HG02763 (cell line): Measurements from ENCODE around the gene SEMA3C.

Source experiments
- ATAC-seq: cut with Tn5 transposase; IDR thresholded peaks from one replicate; pipeline ENCODE4 v1.9.1; 2021; ENCODE audit warnings: mild to moderate bottlenecking, moderate library complexity; ENCODE audit not compliant: unreplicated experiment

Gene SEMA3C

GRCh38 chr7:80890426-80891258 is 28.2 kb downstream of the SEMA3C start:
- ATAC-seq: no peak

- no peak for ATAC-seq
Measured at GRCh38 chr7:80889525-80889924, 29.3 kb downstream of the SEMA3C start.

DNA sequence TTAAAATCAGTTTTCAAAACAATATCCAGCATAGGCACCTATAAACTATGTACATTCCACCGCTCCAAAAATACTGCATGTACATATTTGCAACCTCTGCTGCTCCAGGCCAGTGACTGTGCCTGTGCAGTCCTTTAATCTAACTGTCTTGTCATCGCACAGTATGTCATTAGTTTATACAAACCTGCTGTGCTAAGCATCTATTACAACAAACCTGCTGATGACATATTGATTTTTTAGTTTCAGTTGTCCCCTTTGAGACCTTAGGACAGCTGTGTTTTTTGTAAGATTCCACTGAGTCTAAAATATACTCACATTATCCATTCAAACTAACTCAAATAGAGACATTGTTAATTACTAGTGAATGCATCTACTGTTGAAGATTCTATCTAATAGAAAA is 33.1 kb downstream of the SEMA3C start:
- ATAC-seq: no peak

DNA sequence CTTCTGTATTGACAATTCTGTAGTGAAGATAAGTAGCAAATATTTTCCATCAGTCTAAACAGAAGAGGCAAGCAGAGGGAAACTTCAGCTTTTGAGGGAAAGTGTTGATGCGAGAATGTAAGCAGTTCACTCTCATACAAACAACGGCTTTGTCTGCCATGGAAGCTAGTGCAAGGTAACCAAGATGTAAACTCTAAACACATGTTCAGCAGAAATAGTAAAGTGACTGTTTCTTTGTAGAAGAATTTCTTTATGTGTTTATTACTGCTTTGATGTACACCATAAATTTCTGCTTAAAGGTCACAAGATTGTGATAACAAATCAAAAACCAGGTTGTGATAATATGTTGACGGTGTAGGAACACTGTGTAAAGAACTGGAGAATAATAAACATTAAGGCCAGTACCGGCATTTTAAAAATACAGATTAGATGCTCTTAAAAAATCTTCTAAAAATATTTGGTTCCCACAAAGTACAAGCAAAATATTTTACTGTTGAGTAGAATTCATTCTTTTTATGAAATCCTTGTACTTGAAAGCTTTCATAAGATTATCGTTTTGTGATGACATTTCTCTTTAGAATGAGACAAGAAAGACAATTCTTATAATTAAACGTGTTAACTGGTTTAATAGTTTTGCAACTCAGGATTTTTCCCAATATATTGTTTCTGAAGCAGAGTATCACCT is 34.2 kb downstream of the SEMA3C start:
- ATAC-seq: no peak

DNA sequence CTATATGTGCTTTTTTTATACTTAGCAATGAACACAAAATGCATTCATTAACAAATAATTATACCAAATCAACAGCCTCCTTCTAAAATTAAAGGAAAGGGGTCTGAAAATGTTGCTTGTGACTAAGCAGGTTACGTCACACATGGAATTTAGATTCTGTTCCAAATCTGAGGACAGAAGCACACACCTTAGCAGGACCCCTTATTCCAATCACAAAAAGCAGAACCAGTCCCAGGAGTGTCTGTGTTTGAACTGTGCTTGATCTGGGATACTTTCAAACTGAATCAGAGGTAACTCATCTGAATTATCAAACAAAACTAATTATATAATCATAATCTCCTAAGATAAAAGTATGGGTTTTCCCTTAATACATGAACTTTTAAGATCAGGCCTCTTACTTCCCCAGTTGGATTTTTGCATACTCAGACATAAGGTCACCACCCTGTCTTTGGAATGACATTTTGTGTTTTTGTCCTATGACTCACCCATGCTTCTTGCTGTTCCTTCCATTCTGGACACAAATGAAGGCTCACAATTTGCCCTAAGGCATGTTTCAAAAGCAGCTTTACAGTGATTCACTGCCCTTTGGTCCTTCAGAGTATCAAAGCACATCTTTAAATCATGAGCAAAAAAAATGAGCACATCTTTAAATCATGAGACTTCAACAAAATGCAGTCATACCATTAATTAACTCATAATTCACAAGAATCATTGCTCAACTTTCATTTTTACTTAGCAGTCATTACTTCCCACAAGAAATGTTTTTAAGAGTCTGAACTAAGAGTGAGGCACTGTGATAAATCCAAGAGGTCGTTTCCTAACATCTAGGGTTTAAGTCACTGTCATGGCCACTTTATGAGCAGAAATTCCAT is 35.5 kb downstream of the SEMA3C start:
- ATAC-seq: no peak

DNA sequence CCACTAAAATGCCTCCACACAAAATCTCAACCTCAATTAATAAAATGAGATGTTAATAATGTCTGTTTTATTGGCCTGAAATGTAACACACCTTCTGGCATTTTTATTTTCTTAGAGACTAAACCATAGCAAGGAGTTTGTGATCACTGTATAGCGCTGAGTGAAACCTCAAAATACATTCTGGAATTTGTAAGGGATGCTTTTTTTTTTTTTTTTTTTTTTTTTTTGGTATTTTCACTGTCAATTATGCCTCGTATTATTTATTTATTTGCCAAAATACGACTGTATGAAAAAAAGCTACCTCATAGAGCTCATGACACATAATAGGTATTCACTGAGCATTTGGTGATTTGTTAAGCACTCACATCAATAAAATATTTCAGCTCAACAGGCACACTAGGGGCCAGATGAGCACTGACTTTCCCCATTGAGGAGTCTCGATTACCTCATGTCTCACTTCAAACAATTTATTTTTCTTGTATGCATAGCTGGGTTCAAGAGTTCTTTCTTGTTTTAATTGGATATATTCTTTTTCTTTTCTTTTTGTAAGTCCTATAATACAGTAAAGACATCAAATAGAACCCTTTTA is 36.5 kb downstream of the SEMA3C start:
- ATAC-seq: no peak

- ATAC-seq: no peak
Measured at GRCh38 chr7:80881351-80881900, 37.4 kb downstream of the SEMA3C start.

DNA sequence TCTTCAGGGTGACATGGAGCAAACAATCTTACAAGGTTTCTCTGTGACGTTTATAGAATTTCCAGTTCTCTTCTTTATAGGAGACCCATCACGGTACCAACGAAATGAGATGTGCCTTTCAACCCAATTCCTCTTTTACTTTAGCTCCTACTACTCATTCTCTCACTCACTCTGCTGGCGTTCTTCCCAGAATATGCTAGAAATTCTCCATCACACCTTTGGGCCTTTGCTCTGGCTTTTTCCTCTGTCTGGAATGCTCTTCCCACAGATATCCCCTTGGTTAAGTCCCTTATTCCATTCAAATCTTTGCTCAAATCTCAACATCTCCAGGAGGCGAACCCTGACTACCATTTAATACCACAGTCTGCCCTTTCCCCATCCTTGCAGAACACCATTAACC is 39.0 kb downstream of the SEMA3C start:
- ATAC-seq: no peak

GRCh38 chr7:80876894-80877414 is 41.9 kb downstream of the SEMA3C start:
- ATAC-seq: no peak

GRCh38 chr7:80875537-80876120 is 43.2 kb downstream of the SEMA3C start:
- no peak for ATAC-seq

DNA sequence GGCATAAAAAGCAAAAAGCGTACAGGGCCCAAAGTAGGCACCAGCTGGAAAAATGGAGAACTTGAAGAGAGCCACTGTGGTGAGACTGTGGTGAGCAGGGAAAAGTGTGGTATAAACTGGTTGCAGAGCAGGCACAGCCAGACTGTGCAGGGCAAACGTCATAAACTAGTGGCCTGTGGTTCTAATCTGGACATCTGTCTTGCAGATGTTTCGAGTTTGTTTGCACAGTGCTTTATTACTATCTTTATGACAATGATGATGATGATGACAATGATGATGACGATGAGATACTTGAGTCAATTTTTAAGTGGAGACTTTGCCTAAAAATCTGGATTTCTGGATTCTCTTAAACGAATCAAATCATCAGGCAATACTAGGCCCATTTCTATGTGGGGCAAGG is 45.7 kb downstream of the SEMA3C start:
- ATAC-seq: no peak

- no peak for ATAC-seq
Measured at GRCh38 chr7:80871228-80871627, 47.6 kb downstream of the SEMA3C start.

DNA sequence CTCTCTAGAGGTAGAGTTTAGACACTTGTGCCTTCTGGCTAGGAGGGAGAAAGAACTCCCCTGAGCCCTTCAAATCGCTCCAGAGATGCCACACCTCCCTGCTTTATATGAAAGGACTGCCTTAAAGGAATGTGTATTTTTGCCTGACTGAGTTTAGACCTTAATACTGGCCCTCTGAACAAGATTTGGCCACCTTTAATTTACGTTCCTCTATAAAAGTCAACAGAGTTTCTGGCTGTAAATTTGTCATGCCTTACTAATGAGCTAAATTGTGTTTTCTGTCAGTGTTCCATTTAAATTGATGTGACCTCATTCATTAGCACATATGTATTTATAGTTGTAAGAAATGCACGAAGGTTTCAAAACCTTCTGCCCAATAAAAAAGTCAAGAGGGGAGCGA is 48.0 kb downstream of the SEMA3C start:
- no peak for ATAC-seq

GRCh38 chr7:80869821-80870751 is 48.8 kb downstream of the SEMA3C start:
- no peak for ATAC-seq

DNA sequence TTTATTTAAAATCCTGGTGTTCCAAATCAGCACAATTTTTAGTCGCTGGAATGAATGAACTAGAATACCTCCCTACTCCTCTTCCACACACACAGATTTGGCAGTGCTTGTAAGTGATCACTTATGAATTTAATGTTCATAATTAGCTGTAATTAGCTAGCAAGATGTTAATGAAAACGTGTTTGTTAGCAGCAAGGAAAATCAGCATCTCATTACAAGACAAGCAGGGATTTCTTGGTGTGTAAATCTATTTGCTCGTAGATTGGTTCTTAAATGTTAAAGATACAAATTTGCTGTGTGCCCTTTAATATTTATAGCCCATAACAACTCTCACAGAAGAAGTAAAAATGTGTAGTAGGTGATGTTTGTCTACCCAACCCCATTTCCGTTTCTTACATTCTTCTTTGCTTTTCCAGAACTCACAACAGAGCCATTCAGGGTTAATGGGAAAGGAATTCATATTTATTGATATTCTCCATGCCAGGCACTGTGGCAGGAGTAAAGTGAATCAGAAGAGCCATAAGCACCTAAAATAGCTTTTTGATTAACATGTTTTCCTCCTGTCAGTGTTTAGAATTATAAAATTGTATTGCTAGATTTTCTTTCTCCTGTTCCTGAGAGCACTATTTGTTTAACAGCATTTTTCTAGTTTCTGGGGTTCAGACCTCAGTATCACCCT is 49.6 kb downstream of the SEMA3C start:
- ATAC-seq: no peak

- no peak for ATAC-seq
Measured at GRCh38 chr7:80868566-80868965, 50.3 kb downstream of the SEMA3C start.

GRCh38 chr7:80860554-80860953 is 58.3 kb downstream of the SEMA3C start:
- no peak for ATAC-seq

GRCh38 chr7:80859272-80859970 is 59.4 kb downstream of the SEMA3C start:
- ATAC-seq: no peak
